Measurements from ENCODE around the gene GARS1.

DNA sequence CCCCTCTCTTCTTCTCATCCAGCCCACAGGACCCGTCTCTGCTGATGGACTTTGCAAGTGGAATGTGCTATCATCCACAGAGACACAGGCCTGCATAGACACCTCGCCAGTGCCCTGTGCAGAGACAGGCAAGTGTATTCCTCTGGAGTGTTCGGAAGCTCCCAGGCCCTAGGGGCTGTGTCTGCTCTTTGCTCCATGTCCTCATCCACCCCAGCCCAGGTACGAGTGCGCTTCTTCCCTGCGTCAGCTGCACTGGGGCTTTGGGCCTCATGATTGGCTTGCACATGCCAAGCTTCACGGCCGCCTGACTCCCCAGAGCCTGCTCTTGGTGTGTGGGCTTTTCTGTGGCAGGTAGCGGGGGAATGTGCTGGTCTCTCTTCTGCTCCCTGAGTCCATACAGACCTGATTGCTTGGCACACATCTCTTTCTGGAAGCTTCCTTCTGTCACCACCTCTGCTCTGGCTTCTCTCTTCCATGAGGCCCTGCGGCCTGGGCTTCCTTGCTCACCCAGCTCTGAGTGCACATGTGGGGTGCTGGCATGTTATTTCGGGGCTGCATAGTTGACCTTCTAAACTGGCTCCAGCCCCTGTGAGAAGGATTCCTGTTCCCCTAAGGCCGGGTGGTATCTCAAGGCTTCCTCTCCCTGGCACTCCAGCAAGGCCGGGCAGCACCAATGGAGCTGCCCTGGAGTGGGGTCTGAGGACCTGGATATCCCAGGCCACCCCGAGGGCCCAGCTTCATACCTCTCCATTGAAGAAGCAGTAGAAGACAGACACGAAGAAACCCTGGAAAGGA is 59.8 kb downstream of the GARS1 start:
- TF ChIP-seq RAD21 (conservative IDR thresholded peaks at IDR 0.05) = no peak
- TF ChIP-seq CTCF (IDR thresholded peaks at IDR 0.05; ENCODE audit: poor library complexity, severe bottlenecking) = no peak
- no peak for TF ChIP-seq TAF1 (IDR thresholded peaks at IDR 0.05; ENCODE audit: low read depth)
- no peak for TF ChIP-seq POLR2AphosphoS5 (IDR thresholded peaks at IDR 0.05)
- no peak for TF ChIP-seq SMC3 (conservative IDR thresholded peaks at IDR 0.05; ENCODE audit: poor library complexity)
- no peak for TF ChIP-seq EZH2 (IDR thresholded peaks at IDR 0.05; ENCODE audit: borderline replicate concordance, insufficient read depth, low read length, poor library complexity, severe bottlenecking)
